Epithelial cell of prostate (primary cell): ENCODE data around the gene BNIP5.
"Not testable (repeated sequence)": the region's sequence is repeated elsewhere in the genome, so short reads cannot be mapped to it uniquely, and the experiment has no call there.

ENCODE experiments used
- DNase-seq: peaks from one replicate; pipeline ENCODE4 v3.0.0-alpha.2; 2011; ENCODE audit warnings: low read depth, low spot score
- H3K27ac ChIP-seq: fragments of 450-650 bp; 2 replicates; pipeline ENCODE4 v1.5.1; 2017; ENCODE audit warnings: mild to moderate bottlenecking

BNIP5 gene

DNA sequence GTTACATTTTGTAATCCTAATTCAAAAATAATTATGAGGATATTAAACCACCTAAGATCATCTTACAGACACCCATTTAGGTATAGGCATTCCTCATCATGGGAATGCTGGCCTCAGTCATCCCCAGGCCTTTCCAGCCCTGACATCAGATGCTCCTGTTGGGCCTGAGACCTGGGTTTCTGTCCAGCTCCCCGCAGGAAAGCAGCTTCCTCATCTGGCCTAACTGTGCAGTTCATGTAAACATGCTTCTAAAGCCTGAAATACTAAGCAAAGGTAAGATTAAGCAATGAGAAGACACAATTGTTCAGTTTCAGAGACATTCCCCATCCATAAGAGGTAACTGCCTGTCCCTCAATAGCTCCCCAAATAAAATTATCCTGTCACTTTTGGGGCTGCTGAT is 31.7 kb upstream of the BNIP5 start:
- no peak for DNase-seq
- no peak overlapping the region for H3K27ac ChIP-seq

DNA sequence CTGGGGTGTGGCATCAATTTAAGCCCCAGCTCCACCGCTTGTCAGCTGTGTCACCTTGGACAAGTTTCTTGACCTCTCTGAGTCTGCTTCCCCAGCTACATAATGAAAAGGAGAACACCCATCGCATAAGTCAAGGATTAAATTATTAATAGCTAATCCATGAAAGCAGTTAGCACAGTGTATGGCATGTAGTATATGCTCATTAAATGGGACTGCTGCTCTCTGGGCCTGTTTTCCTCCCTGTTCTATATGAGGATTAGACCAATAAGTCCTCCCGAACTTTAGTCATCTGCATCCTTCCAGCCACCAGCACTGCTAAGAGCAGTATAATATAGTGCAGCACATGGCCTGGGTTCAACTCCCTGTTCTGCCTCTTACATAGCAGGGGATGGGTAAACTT is 31.1 kb upstream of the BNIP5 start:
- DNase-seq: no peak
- no peak overlapping the region for H3K27ac ChIP-seq

DNA sequence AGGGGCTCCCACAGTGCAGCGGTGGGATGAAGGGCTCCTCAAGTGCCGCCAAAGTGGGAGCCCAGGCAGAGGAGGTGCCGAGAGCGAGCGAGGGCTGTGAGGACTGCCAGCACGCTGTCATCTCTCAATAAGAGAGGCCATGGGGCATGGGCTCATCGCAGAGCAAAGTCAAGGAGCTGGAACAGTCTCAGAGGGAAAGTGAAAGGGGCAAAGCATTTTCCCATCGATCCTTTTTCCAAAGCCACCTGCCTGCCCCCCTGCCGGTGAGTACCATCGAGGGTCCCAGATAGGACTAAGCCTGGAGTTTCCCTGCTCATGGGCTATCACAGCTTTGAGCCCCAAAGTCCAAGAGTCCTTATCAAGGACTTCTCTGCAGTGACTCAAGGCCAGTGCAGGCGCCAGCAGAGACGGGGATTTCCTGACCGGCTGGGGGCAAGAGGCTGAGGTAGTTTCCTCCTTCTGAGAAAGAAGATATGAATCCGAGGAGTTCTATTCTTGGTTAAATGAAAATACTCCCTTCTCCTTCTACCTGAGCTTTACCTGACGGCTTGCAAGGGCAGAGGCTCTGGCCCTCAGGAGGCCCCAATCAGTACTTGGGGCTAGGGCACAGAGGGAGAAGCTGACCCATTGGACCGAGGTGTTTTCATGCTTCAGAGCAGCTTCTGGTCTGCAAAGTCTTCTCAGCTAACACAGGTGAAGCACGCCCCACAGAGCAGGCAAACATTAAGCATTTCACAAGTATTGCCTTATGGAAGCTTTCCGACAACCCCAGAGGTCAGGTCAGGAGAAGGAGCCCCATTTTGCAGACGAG is 28.2 kb upstream of the BNIP5 start:
- no peak for DNase-seq
- no peak overlapping the region for H3K27ac ChIP-seq

- DNase-seq: not testable (repeated sequence)
These were observed 27.5 kb upstream of the BNIP5 start for GRCh38 chr6:36364061-36364635.

GRCh38 chr6:36363371-36363752 is 26.7 kb upstream of the BNIP5 start:
- H3K27ac ChIP-seq, DNase-seq: not testable (repeated sequence)

More at GRCh38 chr6:36364061-36364635, 27.5 kb upstream of the BNIP5 start:
- H3K27ac ChIP-seq: not testable (repeated sequence)

- no peak overlapping the region for H3K27ac ChIP-seq
- DNase-seq: no peak
These were observed 26.1 kb upstream of the BNIP5 start for GRCh38 chr6:36362551-36363370.

DNA sequence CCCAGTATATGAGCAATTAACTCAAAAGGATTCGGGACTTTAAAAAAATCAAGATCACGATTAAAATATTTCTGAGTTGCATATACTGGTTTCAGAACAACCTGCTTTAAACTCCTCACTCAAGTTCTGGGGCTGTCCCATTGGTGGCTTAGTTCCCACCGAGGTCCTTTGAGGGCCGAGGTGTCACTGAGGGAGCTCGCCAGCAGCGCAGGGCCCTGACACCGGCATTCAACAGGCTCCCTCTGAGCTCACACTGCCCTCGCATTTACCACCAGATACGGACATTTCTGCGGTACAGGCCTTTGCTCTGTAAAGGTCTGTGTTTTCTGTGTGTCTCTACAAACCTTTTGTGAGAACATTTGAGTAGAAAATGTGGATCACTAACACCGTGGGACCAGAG is 24.4 kb upstream of the BNIP5 start:
- H3K27ac ChIP-seq: no peak overlapping the region
- DNase-seq: no peak

- DNase-seq: no peak
- H3K27ac ChIP-seq: no peak overlapping the region
These were observed 23.8 kb upstream of the BNIP5 start for GRCh38 chr6:36360241-36361054.

DNA sequence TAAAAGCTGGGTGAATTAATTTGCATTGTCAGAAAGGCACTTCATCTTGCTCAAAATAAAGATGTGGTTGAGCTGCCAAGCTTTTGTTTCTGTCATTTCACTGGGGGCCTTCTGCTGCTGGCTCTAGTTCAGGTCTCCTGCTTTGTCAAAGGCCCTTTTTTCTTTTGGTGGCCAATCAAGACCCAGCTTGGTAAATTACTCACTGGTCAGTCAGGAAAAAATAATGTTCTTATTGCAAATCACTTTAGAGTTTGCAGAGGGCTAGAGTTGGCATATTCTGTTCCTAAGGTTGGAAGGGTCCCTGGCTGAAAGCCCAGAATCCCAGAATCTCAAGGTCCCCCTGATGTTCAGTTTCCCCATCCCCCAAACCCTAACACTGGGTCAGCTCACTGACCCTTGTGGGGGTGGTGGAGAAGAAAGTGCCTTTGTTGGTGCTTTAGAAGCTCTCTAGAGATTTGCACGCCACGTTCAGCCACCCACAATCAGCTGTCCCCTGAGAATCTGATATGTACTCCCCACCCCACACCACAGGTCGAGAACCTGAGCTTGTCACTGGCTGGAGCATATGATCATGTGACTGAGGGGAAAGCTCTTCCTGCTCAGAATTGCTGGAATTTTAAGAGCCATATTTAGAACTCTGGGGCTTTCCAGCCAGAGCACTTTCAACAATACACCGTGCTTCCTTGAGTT is 21.7 kb upstream of the BNIP5 start:
- DNase-seq: no peak
- no peak overlapping the region for H3K27ac ChIP-seq

- no peak for DNase-seq
- no peak overlapping the region for H3K27ac ChIP-seq
These were observed 21.2 kb upstream of the BNIP5 start for GRCh38 chr6:36357872-36358225.

- H3K27ac ChIP-seq: no peak overlapping the region
- DNase-seq: no peak
These were observed 19.1 kb upstream of the BNIP5 start for GRCh38 chr6:36355819-36356218.

DNA sequence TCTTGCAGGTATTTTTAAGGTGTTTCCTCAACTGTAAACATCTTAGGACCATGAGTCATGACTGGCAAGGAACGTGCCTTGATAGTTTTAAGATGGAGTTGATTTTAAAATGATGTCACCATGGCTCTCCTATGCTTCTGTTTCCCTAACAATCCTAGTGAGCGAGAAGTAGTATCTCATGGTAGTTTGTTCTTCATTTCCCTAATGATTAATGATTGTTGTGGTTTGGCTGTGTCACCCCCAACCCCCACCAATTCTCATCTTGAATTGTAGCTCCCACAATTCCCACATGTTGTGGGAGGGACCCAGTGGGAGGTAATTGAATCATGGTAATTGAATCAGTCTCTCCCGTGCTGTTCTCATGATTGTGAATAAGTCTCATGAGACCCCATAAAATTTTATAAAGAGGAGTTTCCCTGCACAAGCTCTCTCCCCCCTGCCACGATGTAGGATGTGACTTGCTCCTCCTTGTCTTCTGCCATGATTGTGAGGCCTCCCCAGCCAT is 16.8 kb upstream of the BNIP5 start:
- no peak overlapping the region for H3K27ac ChIP-seq
- peak; percentile 51 for DNase-seq

DNA sequence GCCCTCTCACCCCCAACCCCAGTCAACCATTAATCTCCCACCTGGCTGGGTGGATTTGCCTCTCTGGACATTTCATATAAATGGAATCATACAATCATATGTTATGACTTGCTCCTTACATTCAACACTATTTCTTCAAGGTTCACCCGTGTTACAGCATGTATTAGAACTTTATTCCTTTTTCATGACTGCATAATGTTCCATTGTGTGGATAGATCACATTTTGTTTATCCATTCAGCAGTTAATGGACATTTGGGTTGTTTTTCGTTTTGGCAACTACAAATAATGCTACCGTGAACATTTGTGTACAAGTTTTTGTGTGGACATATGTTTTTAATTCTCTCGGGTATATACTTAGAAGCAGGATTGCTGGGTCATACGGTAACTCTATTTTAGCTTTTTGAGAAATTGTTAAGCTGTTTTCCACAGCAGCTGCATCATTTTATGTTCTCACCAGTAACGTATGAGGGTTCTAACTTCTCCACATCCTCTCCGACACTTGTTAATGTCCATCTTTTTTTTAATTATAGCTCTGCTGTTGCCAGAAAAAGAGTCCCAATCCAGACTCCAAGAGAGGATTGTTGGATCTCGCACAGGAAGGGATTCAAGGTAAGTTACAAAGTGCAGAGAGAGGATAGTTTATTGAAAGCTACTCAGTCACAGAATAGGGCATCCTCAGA is 15.9 kb upstream of the BNIP5 start:
- no peak for DNase-seq
- no peak overlapping the region for H3K27ac ChIP-seq

DNA sequence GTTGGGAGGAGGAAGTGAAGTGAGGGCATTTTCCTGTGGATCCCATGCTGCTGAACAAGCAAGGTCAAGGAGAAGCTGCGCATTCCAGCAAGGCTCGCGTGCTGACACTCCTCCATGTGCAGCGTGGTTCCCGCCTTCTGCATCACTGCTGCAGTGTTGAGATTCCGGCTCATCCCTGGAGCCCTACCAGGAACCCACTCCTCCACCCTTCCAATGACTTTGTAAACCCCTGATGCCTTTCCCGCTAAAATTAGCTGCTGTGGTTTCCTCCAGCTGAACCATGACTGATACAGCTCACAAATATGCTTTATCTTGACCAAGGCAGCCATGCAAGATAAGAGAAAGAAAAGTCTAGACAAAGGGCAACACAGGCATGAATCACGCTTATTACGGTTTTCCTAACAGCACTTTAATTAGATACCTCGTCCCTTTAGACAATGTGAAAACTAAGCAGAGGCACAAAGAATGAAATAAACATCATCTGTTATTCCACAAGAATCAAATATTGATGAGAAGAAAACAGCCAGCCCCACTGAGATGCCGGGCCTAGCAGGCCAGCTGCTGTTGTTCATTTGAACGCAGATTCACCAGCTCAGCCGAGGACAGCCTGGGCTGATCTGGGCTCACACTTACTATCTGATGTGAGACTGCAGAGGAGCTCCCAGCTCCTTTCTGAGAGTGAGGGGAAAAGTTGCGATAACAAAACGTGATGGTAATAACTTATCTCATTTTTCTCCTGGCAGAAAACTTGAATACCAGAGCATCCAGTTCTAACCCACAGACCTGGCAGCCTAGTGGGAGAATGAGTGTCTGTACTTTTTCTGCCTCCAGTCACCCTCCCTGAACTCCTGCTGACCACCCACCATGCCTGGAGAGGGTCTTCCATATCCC is 14.2 kb upstream of the BNIP5 start:
- DNase-seq: no peak
- H3K27ac ChIP-seq: no peak overlapping the region

GRCh38 chr6:36350082-36350481 is 13.4 kb upstream of the BNIP5 start:
- H3K27ac ChIP-seq: no peak overlapping the region
- no peak for DNase-seq

DNA sequence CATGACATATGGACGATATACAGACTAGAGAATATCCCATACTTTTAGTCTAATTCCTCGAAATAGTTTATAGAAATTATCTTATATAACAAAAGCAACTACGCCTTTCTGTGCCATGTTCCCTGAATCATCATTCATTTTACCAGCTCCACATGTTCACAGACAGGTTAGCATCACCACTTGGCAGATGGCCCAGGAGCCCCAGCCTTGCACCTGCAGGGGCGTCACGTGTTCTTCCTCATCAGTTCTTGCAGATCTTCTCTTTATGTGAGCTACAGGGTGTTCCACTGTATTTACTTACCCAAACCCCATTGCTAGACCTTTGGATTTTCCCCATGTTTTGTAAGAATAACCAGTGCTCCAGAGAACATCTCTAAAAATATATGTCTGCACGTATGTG is 12.6 kb upstream of the BNIP5 start:
- peak; percentile 74 for DNase-seq
- no peak overlapping the region for H3K27ac ChIP-seq

- DNase-seq: no peak
- no peak overlapping the region for H3K27ac ChIP-seq
These were observed 10.9 kb upstream of the BNIP5 start for GRCh38 chr6:36347621-36348020.
